ENCODE measurements around the gene GPR146. TPM values are rescaled to one million over a fixed set of nuclear protein-coding genes. Genes with fewer than 3 reads are reported as not detected.

The GPR146 gene
- total and polyA plus RNA-seq, 2 of the 13 experiments (the other 11 are each of a cell fraction or from before 2014, with no cell fraction given) = 2.0 to 15.9 TPM

DNA sequence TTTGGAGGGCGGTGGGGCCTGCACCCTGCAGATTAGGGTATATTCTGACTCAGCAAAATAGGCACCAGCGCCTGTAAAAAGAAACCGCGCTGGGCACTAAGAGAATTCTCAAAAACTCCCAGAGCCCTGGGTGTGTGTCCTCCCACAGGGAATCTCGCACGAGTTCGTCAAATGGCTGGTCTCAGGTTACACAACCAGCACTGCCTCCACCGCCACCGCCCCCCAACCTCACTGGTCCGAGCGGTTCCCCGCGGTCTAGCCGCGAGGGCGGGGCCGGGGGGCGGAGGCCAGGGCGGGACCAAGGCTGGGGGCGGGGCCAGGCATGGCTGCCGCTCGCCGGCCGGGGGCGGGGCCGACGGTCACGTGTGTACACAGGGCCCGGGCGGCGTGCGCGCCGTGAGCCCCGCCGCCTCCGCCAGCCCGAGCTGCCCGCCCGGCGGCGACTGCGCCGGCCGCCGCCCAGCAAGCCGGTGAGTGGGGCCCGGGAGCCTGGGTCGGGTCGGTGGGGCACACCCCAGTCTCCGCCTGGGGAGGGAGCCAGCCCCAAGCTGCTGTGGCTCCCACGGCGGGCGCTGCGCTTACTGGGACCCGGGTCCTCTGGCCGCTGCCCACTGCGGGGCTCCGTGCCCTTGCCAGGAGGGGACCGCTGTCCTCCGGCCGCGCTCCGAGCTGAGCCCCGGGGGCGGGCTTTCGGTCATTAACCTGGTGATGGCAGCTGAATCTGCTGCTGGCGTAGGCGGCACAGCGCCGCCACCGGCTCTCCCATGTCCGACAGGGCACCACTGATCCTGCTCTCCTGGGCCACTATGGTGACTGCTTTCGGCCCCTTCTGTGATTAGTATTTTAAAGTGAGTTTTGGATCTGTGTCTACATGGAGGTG is at the start of gene GPR146 (continued):
- TF ChIP-seq, protein P1, sequence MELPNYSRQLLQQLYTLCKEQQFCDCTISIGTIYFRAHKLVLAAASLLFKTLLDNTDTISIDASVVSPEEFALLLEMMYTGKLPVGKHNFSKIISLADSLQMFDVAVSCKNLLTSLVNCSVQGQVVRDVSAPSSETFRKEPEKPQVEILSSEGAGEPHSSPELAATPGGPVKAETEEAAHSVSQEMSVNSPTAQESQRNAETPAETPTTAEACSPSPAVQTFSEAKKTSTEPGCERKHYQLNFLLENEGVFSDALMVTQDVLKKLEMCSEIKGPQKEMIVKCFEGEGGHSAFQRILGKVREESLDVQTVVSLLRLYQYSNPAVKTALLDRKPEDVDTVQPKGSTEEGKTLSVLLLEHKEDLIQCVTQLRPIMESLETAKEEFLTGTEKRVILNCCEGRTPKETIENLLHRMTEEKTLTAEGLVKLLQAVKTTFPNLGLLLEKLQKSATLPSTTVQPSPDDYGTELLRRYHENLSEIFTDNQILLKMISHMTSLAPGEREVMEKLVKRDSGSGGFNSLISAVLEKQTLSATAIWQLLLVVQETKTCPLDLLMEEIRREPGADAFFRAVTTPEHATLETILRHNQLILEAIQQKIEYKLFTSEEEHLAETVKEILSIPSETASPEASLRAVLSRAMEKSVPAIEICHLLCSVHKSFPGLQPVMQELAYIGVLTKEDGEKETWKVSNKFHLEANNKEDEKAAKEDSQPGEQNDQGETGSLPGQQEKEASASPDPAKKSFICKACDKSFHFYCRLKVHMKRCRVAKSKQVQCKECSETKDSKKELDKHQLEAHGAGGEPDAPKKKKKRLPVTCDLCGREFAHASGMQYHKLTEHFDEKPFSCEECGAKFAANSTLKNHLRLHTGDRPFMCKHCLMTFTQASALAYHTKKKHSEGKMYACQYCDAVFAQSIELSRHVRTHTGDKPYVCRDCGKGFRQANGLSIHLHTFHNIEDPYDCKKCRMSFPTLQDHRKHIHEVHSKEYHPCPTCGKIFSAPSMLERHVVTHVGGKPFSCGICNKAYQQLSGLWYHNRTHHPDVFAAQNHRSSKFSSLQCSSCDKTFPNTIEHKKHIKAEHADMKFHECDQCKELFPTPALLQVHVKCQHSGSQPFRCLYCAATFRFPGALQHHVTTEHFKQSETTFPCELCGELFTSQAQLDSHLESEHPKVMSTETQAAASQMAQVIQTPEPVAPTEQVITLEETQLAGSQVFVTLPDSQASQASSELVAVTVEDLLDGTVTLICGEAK (IDR thresholded peaks at IDR 0.05) = no peak
- TF ChIP-seq, protein P1 (CRISPR knock-in tag; IDR thresholded peaks at IDR 0.05) = no peak; the same call in 1 of the 2 replicates
- TF ChIP-seq AHR (CRISPR knock-in tag; IDR thresholded peaks at IDR 0.05) (no peak), ZNF841 (CRISPR knock-in tag; IDR thresholded peaks at IDR 0.05; ENCODE audit: borderline replicate concordance) (no peak), FOXK2 (IDR thresholded peaks at IDR 0.05) (no peak), MIXL1 (CRISPR knock-in tag; IDR thresholded peaks at IDR 0.05) (no peak), KAT2B (IDR thresholded peaks at IDR 0.05; ENCODE audit: borderline replicate concordance, low read depth, low read length) (no peak), ZBTB8A (CRISPR knock-in tag; IDR thresholded peaks at IDR 0.05; ENCODE audit: borderline replicate concordance, low read depth) (no peak), HNRNPLL (IDR thresholded peaks at IDR 0.05; ENCODE audit: low read depth, low read length, poor library complexity, severe bottlenecking) (peak; percentile 64), KLF16 (CRISPR knock-in tag; IDR thresholded peaks at IDR 0.05) (no peak; a peak in 1 of 4 replicates), ZNF577 (CRISPR knock-in tag; IDR thresholded peaks at IDR 0.05; ENCODE audit: borderline replicate concordance, low read depth) (no peak), SYNCRIP (IDR thresholded peaks at IDR 0.05; ENCODE audit: insufficient read depth, low read depth, low read length) (no peak), MED8 (CRISPR knock-in tag; IDR thresholded peaks at IDR 0.05; ENCODE audit: insufficient replicate concordance) (no peak), ZNF451 (CRISPR knock-in tag; IDR thresholded peaks at IDR 0.05) (no peak), ZMYM2 (CRISPR knock-in tag; IDR thresholded peaks at IDR 0.05) (no peak), MEIS1 (CRISPR knock-in tag; IDR thresholded peaks at IDR 0.05; ENCODE audit: borderline replicate concordance) (peak; percentile 71; the same call in 1 of the 2 replicates), TCF12 (IDR thresholded peaks at IDR 0.05) (no peak), TCF12 (CRISPR knock-in tag; IDR thresholded peaks at IDR 0.05) (no peak), ZFP82 (CRISPR knock-in tag; IDR thresholded peaks at IDR 0.05; ENCODE audit: borderline replicate concordance) (no peak; the same call in 1 of the 2 replicates)
- TF ChIP-seq, protein P2, sequence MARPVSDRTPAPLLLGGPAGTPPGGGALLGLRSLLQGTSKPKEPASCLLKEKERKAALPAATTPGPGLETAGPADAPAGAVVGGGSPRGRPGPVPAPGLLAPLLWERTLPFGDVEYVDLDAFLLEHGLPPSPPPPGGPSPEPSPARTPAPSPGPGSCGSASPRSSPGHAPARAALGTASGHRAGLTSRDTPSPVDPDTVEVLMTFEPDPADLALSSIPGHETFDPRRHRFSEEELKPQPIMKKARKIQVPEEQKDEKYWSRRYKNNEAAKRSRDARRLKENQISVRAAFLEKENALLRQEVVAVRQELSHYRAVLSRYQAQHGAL (CRISPR knock-in tag; IDR thresholded peaks at IDR 0.05; ENCODE audit: not compliant biosample characterization) = peak; percentile 27

Data from HepG2 (cell line).